ENCODE data around the gene CDH13.

- no peak for TF ChIP-seq PPARA (CRISPR knock-in tag; IDR thresholded peaks at IDR 0.05; ENCODE audit: borderline replicate concordance)
- no peak for TF ChIP-seq ZFP30 (CRISPR knock-in tag; IDR thresholded peaks at IDR 0.05)
- TF ChIP-seq ARNTL (CRISPR knock-in tag; IDR thresholded peaks at IDR 0.05; ENCODE audit: borderline replicate concordance, low read depth): no peak
- no peak for TF ChIP-seq ZNF8 (CRISPR knock-in tag; IDR thresholded peaks at IDR 0.05)
- no peak for TF ChIP-seq ZNF70 (CRISPR knock-in tag; IDR thresholded peaks at IDR 0.05)
- no peak for TF ChIP-seq CSDC2 (CRISPR knock-in tag; IDR thresholded peaks at IDR 0.05)
- no peak for TF ChIP-seq ZFP3 (CRISPR knock-in tag; IDR thresholded peaks at IDR 0.05)
- no peak for TF ChIP-seq ZNF565 (CRISPR knock-in tag; conservative IDR thresholded peaks at IDR 0.05; ENCODE audit: low read depth)
- no peak for TF ChIP-seq PATZ1 (CRISPR knock-in tag; IDR thresholded peaks at IDR 0.05; ENCODE audit: borderline replicate concordance)
Observed at GRCh38 chr16:83351846-83352245, 725.1 kb downstream of the CDH13 start.

Measured in SK-N-SH treated with all-trans-retinoic acid at 6 μM for 48 hours (cell line).